ENCODE data around the gene BAG1.

BAG1 gene

DNA sequence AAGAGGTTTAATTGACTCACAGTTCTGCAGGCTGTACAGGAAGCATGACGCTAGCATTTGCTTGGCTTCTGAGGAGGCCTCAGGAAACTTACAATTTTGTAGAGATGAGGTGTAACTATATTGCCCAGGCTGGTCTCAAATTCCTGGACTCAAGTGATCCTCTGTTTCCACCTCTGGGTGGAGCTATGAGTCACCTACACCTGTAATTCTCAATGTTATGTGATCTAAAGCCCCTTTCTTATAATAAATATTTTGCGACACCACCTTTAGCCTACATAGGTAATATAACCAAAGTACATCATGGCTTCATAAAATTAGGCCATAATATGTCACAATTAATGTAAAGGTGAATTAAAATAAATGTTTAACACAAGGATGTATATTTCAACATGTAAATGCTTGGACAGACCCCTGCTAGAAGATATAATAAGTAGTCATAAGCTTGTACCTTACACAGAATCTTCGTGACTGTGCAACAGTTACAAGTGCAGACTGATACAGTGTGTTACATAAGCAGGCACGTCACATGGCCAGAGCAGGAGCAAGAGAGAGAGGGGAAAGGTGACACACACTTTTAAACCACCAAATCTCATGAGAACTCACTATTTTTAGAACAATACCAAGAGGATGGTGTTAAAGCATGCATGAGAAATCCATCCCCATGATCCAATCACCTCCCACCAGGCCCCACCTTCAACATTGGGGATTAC is 54.3 kb downstream of the BAG1 start:
- DNase-seq (ENCODE audit: low read depth in 2 of 2): no peak

DNA sequence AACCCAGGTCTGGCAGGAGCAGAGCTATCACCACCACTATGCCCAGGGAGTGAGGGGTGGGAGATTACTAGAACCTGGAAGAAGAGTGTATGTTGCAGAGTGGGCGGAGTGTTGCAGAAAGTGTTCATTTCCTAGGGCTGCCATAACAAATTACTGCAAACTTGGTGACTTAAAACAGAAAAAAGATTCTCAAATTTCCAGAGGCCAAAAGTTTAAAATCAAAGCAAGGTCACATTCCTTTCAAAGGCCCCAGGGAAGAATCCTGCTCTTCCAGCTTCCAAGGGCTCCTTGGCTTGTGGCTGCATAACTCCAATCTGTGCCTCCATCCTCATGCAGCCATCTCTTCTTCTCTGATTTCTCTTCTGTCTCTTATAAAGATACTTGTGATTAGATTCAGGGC is 55.1 kb downstream of the BAG1 start:
- DNase-seq (ENCODE audit: low read depth in 2 of 2): no peak

DNA sequence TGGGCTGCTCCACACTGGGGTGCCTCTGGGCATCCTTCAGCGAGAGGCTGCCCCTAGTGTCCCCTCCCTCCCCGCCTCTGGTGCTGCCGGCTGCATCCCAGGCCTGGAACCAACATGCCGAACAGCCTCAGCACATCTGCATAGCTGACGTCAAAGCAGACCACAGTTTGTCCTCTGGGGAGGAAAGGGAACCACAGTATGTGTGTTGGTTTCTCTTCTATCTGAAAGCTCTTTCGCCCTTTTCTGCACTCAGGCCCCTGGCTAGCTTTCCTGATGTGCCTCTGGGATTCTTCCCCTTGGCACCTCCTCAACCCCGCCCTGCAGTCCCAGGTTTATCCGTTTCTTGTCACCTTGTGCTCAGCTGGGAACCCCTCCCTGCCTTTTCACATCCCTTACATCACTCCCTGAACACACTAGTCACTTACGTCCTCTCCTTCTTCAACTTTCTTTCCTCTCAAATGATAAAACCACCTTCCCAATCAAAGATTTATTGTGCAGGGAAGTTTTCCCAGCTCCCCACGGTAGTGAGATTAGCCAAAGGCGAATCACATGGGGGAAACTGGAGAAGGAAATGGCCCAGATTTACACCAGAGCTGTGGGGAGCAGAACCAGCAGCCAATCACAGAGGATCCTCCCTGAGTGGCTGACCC is 61.8 kb downstream of the BAG1 start:
- peak in 1 of 2 donors; percentile 10 for DNase-seq (ENCODE audit: low read depth in 2 of 2)

Measured in stimulated activated CD8-positive, alpha-beta memory T cell treated with anti-CD3 and anti-CD28 coated beads, Interleukin-7, amount 100 ng/mL, for 1 hour (primary cell).